Measurements from ENCODE around the gene BNIP3.

DNA sequence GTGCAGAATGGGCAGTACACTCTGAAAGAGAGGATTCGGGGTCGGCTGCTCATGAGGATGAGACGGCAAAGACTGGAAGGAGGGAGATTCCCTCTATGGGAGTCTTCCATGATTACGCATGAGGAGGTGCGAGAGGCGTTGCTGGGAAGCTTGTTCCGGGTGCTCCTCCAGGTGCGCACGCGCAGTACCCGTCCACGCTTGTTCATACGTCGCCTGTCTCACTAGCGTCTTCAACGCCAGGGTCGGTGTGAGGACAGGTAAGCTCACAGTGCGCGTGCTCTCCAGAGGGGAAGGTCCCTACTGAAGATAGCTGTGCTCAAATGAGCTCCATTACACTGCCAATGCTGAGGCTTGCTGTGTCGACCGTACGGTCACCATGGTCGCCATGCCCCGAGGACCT is 39.3 kb upstream of the BNIP3 start:
- TF ChIP-seq POLR2AphosphoS5 (IDR thresholded peaks at IDR 0.05): no peak
- TF ChIP-seq, protein P1, sequence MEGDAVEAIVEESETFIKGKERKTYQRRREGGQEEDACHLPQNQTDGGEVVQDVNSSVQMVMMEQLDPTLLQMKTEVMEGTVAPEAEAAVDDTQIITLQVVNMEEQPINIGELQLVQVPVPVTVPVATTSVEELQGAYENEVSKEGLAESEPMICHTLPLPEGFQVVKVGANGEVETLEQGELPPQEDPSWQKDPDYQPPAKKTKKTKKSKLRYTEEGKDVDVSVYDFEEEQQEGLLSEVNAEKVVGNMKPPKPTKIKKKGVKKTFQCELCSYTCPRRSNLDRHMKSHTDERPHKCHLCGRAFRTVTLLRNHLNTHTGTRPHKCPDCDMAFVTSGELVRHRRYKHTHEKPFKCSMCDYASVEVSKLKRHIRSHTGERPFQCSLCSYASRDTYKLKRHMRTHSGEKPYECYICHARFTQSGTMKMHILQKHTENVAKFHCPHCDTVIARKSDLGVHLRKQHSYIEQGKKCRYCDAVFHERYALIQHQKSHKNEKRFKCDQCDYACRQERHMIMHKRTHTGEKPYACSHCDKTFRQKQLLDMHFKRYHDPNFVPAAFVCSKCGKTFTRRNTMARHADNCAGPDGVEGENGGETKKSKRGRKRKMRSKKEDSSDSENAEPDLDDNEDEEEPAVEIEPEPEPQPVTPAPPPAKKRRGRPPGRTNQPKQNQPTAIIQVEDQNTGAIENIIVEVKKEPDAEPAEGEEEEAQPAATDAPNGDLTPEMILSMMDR (IDR thresholded peaks at IDR 0.05): no peak
- TF ChIP-seq POLR2A (IDR thresholded peaks at IDR 0.05): no peak

Measured in suprapubic skin (tissue), 4 donors.